HG02571 (cell line): ENCODE measurements around the gene UBTD2.
"Not testable (repeated sequence)": the region's sequence is repeated elsewhere in the genome, so short reads cannot be mapped to it uniquely, and the experiment has no call there.

Source experiments
- ATAC-seq: cut with Tn5 transposase; IDR thresholded peaks from one replicate; pipeline ENCODE4 v1.9.1; 2021; ENCODE audit warnings: mild to moderate bottlenecking, moderate library complexity; ENCODE audit not compliant: unreplicated experiment

UBTD2 gene

DNA sequence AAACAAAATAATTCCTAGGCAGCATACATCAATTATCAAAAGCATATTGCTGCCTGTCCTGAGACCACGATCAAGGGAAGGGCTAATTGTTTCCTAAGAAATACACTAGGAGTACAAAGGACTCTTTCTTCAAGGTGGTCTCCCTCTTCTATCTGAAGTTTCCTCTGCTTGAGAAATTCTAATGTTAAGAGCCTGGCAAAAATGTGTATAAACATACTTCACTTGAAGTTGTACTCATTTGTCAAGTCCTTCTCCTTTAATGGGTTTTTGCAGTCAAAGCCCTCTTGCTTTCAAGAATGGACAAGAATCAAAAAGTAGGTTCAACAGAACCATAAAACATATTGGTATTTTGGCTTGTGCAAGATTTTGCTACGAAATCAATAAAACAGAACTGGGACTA lies 31.1 kb downstream of the UBTD2 start:
- no peak for ATAC-seq

DNA sequence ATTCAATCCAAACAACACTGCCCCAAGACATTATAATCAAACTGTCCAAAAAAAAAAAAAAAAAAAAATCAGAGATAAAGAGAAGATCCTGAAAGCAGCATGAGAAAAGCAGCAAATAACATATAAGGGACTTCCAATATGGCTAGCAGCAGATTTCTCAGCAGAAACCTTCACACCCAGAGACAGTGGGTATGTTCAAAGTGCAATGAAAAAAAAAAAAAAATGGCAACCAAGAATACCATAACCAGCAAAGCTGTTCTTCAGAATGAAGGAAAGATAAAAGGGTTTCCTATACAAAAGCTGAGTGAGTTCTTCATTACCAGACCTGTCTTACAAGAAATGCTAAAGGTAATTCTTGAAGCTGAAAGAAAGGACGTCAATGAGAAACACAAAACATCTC lies 32.1 kb downstream of the UBTD2 start:
- no peak for ATAC-seq

DNA sequence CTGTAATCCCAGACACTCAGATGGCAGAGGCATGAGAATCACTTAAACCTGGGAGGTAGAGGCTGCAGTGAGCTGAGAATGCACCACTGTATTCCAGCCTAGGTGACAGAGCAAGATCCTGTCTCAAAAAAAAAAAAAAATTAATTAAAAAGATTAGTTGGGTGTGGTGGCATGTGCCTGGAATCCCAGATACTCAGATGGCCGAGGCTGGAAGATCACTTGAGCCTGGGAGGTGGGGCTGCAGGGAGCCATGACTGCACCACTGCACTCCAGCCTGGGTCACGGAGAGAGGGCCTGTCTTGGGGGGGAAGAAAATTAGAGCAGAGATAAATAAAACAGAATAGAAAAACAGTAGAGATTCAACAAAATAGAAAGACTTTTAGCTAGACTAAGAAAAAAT lies 34.9 kb downstream of the UBTD2 start:
- ATAC-seq = no peak

DNA sequence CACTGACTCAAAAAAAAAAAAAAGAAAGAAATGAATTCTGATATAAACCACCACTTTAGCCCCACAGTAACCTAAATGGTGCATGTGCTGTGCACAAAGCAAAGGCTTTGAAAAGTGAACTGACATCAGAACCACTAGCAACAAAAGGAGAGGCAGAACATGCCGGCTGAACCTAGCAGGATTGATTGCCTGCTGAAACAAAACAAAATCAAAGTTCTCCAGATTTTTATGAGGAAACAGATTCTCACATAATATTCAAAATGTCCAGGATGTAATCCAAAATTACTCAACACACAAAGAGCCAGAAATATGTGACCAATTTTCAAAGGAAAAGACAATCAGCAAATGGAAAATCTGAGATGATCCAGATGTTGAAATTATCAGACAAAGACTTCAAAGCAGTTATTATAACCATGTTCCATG lies 37.9 kb downstream of the UBTD2 start:
- ATAC-seq = no peak

DNA sequence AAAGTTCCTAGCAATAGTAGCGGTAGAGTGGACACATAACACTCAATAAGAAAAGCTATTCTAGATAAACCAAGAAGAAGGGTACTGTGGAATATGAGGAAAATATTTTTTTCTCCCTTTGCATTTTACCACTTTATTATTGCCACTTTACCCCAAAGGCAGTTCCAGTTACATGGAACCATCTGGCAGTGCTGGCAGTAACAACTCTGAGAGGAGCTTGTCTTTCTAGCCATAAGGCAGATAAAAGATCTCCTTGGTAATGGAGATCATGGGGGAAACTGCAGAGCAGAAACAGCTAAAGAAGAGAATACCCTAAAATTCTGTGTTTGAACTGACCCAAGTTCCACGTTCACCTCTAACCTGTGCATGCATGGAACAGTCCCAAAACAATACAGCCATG lies 38.5 kb downstream of the UBTD2 start:
- no peak for ATAC-seq

DNA sequence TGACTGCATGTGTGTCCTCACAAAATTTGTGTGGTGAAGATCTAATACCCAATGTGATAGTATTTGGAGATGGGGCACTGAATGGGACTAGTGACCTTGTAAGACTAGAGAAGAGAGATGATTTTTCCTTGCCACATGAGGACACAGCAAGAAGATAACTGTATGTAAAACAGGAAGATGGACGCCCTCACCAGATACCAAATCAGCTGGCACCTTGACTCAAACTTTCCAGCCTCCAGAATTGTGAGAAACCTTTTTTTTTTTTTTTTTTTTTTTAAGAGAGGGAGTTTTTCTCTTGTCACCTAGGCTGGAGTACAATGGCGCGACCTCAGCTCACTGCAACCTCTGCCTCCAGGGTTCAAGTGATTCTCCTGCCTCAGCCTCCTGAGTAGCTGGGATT lies 40.3 kb downstream of the UBTD2 start:
- no peak for ATAC-seq

DNA sequence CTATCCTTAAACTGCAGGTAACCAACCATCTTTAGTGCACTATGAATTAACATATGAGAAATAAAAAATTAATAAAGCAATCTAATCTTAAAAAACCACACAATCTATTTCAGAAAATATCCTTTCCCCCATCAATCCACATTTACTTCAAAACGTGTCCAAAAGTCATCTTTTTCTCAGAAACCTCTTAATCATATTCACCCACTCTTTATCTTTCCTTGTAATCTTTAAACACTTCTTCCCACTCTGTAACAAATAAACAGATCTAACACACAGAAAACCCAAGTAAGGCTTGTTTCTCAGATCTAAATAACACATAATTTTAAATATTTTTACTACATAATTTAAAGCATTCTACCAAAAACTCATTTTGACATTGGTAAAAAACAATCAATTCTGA lies 45.2 kb downstream of the UBTD2 start:
- ATAC-seq = no peak

DNA sequence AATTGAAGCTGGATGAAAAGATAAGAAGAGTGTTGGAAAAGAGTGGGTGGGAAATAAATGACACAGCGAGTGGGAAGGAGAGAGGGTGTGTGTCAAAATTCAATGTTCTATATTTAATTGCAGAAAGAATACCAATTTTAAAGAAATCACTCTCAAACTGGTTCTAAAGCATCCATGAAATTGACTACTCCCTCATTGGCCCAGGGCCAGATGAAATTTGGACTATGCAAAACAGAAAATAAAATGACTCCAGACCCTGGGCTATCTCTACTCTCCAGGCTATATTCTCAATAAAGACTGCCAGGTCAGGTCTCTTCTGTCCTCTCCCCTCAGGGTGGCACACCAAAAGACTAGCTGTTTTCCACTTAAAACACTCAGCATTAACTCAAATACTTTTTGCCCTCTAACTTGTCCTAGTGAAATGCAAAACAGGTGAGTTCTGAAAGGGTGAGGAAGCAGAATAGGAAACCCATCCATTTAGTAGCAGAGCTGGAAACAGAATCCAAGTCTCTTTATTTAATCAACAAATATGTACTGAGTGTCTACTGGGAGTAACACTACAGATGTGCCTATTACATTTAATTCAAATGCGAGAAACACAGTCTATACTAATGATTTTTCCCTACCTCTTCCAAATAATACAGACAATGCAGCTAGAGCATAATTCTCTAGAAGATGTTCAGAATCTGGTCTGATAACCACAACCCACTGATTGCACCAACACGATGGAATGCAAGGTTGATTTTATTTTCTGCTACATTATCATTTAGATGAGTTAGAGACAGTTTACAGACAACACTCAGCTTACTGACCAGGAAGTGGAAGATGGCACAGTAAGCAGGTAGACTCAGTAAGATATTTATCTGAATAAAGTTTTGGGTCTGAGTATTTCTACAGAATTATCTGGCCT lies 47.5 kb downstream of the UBTD2 start:
- ATAC-seq = no peak

DNA sequence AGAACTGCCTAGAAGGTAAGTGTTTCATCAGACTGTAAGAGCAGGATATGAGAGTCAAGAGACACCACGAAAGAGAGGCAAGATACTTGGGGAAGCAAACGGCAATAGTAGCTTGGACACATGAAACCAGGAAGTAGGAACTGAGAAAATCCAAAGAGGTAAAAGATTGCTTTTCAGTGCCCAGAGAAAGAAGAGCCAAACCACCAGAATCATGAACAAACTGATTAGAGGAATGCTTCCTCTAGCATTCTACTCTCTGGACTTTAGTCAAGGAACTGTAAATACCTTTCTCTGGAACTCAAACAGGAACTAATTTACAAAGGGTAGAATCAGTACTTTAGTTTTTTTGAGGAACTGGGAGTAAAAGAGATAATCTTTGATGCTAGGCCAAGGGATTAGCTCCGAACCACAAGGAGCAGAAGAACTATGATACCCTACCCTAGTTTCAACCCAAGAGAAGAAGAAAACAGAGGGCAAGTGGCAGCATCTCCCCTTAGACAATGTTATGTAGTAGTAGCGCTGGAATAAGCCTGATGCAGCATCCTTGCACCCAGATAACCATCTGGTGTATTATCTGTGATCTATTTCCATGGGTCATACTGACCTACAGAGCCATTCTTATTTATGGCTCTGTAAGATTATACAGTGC lies 48.3 kb downstream of the UBTD2 start:
- peak; percentile 56 for ATAC-seq

DNA sequence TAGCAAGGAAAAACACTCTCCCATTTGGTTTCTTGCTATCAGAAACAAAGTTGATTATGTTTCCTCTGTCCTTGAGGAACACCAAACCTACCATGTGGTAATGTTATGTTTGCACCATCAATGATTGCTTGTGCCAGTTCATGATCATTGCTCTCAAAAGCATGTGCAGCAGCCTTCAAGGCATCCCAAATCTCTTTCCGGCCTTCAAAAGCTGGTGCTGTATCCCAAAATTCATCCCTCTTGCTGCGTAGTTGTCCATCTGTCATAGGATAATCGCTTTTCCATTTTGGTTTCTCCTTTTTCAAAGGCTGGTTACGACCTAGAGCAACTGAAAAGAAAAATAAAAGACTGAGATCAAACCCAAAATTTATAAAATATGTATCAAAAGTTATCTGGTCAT lies 49.5 kb downstream of the UBTD2 start:
- ATAC-seq = no peak

DNA sequence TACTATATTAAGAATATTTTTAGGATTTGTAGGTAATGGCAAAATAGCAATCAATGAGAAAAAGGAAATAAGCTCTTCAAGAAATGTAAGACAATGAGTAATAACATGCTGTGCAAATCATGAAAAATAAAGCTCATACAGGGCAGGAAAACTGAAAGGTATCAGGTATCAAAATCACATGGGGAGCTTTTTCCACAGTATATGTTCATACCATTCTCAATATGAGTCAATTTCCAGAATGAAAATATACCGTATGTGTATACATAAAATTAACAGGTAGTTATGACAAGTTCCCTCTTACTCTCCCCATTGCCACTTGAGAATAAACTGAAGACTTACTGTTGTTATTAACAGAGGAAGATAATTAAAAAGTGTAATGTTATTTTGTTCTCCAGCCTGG lies 53.7 kb downstream of the UBTD2 start:
- no peak for ATAC-seq

DNA sequence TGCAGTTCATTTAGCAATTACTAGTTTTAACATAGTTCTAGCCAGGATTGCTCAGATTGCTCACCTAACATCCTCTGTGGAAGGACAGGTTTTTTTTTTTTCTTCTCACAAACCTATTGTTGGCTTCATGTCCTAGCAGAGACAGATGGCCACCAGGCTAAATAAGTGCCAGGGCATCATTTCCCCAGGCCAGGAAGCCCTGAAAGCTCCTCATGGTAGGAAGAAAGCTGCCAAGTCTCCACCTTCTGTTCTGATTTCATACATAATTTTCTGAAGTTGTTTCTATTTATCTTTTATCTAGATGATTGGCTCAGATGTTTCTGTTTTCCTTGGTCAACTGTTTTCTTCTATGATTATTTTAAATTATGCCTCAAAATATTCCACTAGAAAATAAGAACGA lies 58.6 kb downstream of the UBTD2 start:
- no peak for ATAC-seq

DNA sequence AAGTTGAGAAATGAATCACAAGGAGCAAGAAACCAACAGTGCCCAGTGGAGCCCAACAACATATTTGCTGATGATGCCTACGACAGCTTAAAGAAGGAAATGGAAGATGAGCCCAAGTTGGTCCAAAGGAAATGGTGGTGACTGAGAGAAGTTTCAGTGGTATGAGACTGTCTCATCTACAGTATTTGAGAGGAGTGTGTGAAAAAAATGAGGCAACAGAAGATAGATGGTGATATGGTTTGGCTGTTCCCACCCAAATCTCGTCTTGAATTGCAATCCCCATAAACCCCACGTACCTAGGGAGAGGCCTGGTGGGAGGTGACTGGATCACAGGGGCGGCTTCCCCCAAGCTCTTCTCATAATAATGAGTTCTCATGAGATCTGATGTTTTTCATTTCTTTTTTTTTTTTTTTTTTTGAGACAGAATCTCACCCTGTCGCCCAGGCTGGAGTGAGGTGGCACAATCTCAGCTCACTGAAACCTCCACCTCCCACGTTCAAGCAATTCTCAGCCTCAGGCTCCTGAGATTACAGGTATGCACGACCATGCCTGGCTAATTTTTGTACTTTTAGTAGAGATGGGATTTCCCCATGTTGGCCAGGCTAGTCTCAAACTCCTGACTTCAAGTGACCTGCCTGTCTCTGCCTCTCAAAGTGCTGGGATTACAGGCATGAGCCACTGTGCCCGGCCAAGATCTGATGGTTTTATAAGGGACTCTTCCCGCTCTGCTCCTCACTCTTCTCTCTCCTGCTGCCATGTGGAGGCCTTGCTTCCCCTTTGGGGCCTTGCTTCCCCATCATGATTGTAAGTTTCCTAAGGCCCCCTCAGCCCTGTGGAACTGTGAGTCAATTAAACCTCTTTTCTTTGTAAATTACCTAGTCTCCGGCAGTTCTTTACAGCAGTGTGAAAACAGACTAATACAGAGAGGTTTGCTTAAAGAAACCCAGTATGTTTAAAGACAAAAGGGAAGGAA lies 59.4 kb downstream of the UBTD2 start:
- peak; percentile 76 for ATAC-seq

DNA sequence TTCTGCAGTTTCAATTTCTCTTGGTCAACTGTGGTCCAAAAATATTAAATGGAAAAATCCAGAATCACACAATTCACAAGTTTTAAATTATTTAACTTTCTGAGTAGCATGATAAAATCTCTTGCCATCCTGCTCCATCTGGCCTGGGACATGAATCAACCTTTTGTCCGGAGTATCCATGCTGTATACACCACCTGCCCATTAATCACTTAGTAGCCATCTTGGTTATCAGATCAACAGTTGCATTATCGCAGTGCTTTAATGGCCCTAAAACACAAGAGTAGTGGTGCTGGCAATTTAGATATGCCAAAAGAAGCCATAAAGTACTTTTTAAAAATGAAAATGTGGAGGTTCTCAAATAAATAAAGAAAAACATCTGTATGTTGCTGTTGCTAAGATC lies 64.3 kb downstream of the UBTD2 start:
- ATAC-seq = no peak

DNA sequence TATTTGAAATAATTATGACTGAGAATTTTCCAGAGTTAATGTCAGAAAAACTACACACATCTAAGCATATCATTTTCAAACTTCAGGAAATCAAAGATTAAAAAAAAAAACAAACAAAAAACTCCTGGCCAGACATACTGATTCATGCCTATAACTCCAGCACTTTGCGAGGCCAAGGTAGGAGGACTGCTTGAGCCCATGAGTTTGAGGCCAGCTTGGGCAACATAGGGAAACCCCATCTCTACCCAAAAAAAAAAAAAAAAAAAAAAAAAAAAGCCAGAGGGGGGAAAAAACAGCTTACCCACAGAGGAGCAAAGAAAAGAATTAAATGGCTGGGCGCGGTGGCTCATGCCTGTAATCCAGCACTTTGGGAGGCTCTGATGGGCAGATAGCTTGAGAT lies 67.2 kb downstream of the UBTD2 start:
- ATAC-seq = no peak

DNA sequence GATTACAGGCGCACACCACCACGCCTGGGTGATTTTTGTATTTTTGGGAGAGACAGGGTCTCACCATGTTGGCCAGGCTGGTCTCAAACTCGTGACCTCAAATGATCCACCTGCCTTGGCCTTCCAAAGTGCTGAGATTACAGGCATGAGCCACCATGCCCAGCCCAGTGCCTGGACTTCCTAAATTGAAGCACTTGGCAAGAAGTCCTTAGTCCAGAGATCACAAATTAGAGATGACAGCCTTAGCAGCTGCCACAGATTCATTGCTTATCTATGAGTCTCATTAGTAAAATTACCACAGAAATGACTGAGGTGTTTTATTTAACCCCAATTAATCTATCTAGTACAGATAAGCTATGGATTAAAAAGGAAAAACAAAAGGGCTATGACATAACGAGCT lies 70.4 kb downstream of the UBTD2 start:
- no peak for ATAC-seq

DNA sequence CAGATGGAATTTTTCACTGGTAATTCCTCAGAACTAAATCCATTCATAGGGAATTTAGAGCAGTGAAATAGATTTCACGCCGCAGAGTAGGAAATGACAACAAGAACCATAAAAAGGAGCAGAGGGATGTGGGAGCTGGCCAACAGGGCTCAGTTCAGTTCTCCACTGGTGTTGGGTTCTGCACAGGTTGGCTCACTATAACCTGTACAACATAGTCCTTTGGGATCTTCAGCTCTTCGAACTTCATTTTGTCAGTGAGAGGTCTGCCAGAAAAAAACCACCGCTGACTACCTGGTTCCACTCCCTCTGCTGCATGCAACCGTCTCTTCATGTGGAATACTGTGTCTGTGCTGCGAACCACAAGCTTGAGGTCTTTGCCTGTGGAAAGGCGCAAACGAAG lies 71.9 kb downstream of the UBTD2 start:
- no peak for ATAC-seq

DNA sequence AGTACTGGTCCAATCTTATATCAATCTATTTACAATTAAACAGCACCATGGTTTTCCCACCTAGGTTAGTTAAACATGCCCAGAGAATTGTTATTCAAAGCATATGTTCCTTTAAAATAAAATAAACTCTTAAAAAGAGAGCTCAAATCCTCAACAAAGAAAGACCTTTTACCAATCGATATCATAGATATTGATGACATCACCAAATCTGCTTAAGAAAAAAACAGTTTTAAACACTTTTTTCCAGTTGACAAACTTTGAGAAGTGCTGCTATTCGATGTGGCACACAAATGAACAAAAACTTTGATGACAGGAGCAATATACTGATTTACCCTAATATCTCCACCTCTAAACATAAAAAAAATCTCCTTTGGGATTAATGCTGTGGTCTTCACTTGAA lies 73.8 kb downstream of the UBTD2 start:
- no peak for ATAC-seq

DNA sequence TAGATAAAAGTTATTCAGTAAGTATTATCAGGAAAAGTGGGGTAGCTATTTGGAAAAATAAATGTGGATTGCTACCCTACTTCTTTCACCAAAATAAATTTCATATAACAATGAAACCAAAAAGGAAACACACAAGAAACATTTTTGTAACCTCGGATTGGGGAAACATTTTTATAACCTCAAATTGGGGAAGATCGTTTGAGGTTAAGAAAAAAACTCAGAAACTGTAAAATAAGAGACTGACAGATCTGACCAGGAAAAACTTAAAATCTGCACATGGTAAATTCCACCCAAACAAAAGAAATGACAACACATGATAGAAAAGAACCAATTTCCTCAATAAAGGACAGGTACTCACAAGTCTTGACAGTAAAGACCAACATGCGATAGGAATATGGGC lies 76.1 kb downstream of the UBTD2 start:
- ATAC-seq = no peak

DNA sequence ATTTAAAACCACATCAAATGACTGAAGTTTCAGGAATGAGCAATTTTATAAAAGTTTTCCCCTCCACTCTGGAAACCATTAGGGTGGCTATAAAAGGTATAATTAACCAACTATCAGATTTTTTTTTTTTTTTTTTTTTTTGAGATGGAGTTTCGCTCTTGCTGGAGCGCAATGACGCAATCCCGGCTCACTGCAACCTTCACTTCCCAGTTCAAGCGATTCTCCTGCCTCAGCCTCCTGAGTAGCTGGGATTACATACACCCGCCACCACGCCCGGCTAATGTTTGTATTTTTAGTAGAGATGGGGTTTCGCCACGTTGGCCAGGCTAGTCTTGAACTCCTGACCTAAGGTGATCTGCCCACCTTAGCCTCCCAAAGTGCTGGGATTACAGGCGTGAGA lies 77.6 kb downstream of the UBTD2 start:
- not testable (repeated sequence) for ATAC-seq

DNA sequence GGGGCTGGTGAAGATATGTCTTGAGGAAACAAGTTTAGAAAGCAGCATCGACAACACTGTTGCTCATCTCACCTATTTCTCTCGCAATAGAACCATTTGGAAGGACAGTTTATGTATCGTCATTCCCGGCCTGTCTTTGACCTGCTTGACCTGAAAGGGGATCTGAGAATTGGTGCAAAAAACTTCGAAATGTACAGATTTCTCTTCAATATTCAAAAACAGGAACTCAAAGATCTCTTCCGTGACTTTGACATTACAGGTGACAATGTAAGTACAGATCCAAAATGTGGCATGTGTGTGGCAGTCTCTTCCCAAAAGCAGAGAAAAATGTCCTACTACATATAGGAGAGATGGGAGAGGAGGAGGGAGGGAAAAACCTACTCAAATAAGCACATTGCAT lies 83.1 kb downstream of the UBTD2 start:
- ATAC-seq = no peak
